OCI-LY3 (cell line): ENCODE data around the gene AGBL4.

ENCODE experiments used
- H2AFZ ChIP-seq: fragments of 200-600, 300-600 bp; shearing (Covaris generic); 2 replicates; pipeline ENCODE4 v1.6.0; 2014; ENCODE audit warnings: antibody characterized with exemption, low read depth, low read length
- H3K27ac ChIP-seq: fragments of 200-600, 300-600 bp; sonication (generic); 2 replicates; pipeline ENCODE4 v1.5.1; 2014; ENCODE audit warnings: mild to moderate bottlenecking, low read length, moderate library complexity, mixed read lengths
- H3K27me3 ChIP-seq: fragments of 200-600, 300-600 bp; sonication (generic); 2 replicates; pipeline ENCODE4 v1.6.1; 2014; ENCODE audit warnings: low read depth, low read length, mixed read lengths
- H3K36me3 ChIP-seq: fragments of 200-600, 300-600 bp; sonication (generic); replicated peaks from 2 replicates; pipeline ENCODE3; 2014; ENCODE audit warnings: low read depth, low read length, mixed read lengths
- H3K4me1 ChIP-seq: fragments of 300-600, 200-600 bp; sonication (generic); 2 replicates; pipeline ENCODE4 v1.6.1; 2014; ENCODE audit warnings: low read length, mixed read lengths
- H3K4me2 ChIP-seq: fragments of 200-600, 300-600 bp; sonication (generic); 2 replicates; pipeline ENCODE4 v1.6.1; 2014; ENCODE audit warnings: low read length, mixed read lengths
- H3K4me3 ChIP-seq: fragments of 300-600, 200-600 bp; sonication (generic); 2 replicates; pipeline ENCODE4 v1.5.1; 2014; ENCODE audit warnings: antibody characterized with exemption, mild to moderate bottlenecking, low read length, moderate library complexity
- H3K79me2 ChIP-seq: fragments of 300-600, 200-600 bp; shearing (Covaris generic); 2 replicates; pipeline ENCODE4 v1.6.1; 2014; ENCODE audit warnings: mild to moderate bottlenecking, low read length, mixed read lengths
- H3K9ac ChIP-seq: fragments of 300-600, 200-600 bp; shearing (Covaris generic); 2 replicates; pipeline ENCODE4 v1.6.0; 2014; ENCODE audit warnings: mild to moderate bottlenecking, low read length, moderate library complexity
- H3K9me3 ChIP-seq: fragments of 200-600, 300-600 bp; shearing (Covaris generic); 2 replicates; pipeline ENCODE4 v1.6.1; 2014; ENCODE audit warnings: low read length, mixed read lengths; ENCODE audit not compliant: insufficient read depth
- H4K20me1 ChIP-seq: fragments of 200-600, 300-600 bp; sonication (generic); 2 replicates; pipeline ENCODE4 v1.6.1; 2016; ENCODE audit warnings: low read length, mixed read lengths; ENCODE audit not compliant: insufficient read depth
- CTCF ChIP-seq: fragments of 200-600, 300-600 bp; sonication (generic); IDR thresholded peaks from 2 replicates; pipeline ENCODE4 v1.5.1; 2014; ENCODE audit warnings: antibody characterized with exemption, low read length, low read depth
- EZH2phosphoT487 ChIP-seq: fragments of 200-600 bp; shearing (Covaris generic); IDR thresholded peaks from 2 replicates; pipeline ENCODE4 v1.6.1; 2018; ENCODE audit warnings: antibody characterized with exemption, mixed run types, low read depth

Gene AGBL4

GRCh38 chr1:48923116-48923515, 1100.6 kb downstream of the AGBL4 start:
- Histone ChIP-seq H3K9me3 (no peaks in the 10 kb centered on the region), H3K9ac (no peak overlapping the region), H4K20me1 (no peaks in the 10 kb centered on the region), H3K4me2 (no peak overlapping the region), H3K4me3 (no peak overlapping the region), H3K27me3 (no peaks in the 10 kb centered on the region), H3K36me3 (no peaks in the 10 kb centered on the region), H2AFZ (no peak overlapping the region), H3K4me1 (no peaks in the 10 kb centered on the region), H3K27ac (no peak overlapping the region), H3K79me2 (no peaks in the 10 kb centered on the region)
- no peak for TF ChIP-seq CTCF
- no peak for TF ChIP-seq EZH2phosphoT487

- Histone ChIP-seq H3K79me2 (no peaks in the 10 kb centered on the region), H4K20me1 (no peaks in the 10 kb centered on the region), H3K9me3 (no peaks in the 10 kb centered on the region), H3K4me2 (no peak overlapping the region), H3K4me3 (no peak overlapping the region), H3K27ac (no peak overlapping the region), H3K27me3 (no peaks in the 10 kb centered on the region), H3K9ac (no peak overlapping the region), H3K36me3 (no peaks in the 10 kb centered on the region), H3K4me1 (no peaks in the 10 kb centered on the region; the same call in 1 of the 2 replicates), H2AFZ (no peak overlapping the region)
- TF ChIP-seq CTCF (no peak), EZH2phosphoT487 (no peak)
Observed at GRCh38 chr1:48920851-48921250, 1102.9 kb downstream of the AGBL4 start.

DNA sequence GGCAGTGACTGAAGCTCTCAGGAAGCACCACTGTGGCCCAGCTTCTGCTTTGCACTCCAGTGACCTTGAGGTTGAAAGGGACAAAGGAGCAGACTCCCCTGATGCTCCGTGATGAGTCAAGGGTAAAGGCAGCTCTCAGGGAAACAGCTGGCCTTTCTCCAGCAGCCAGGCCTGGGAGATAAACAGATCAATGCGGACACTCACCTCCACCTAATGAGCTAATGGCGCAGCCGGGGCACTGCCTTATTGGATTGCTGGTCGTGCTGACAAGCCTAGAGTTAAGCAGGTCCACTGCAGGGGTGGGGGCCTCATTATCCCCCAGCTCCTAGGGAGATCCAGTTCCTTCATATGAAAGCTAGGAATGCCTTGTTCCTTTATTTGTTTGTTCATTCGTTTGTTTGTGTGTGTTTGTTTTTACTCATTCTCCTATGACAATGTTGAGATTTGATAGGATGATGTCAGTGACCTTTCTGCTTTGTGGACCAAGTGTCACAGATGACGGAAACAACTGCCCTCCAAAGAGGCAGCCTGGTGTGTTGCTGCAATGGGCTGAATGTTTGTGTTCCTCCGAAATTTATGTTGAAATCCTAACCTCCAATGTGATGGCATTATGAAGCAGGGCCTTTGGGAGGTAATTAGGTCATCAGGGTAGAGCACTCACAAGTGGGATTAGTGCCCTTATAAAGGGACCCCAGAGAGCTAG, 1105.7 kb downstream of the AGBL4 start:
- no peak overlapping the region for H3K4me2 ChIP-seq
- TF ChIP-seq EZH2phosphoT487, result no peak
- TF ChIP-seq CTCF, result no peak

GRCh38 chr1:48917070-48917454, 1106.7 kb downstream of the AGBL4 start:
- no peak overlapping the region for H3K27ac ChIP-seq
- no peaks in the 10 kb centered on the region for H4K20me1 ChIP-seq
- H2AFZ ChIP-seq, result no peak overlapping the region
- H3K27me3 ChIP-seq, result no peaks in the 10 kb centered on the region; the same call in 1 of the 2 replicates
- no peaks in the 10 kb centered on the region for H3K9me3 ChIP-seq
- H3K4me1 ChIP-seq, result no peaks in the 10 kb centered on the region; the same call in 1 of the 2 replicates
- no peak overlapping the region for H3K4me2 ChIP-seq
- H3K36me3 ChIP-seq, result no peaks in the 10 kb centered on the region
- H3K79me2 ChIP-seq, result no peaks in the 10 kb centered on the region
- no peak overlapping the region for H3K4me3 ChIP-seq
- no peak overlapping the region for H3K9ac ChIP-seq
- no peak for TF ChIP-seq CTCF
- no peak for TF ChIP-seq EZH2phosphoT487

More for the DNA sequence above, 1105.7 kb downstream of the AGBL4 start:
- Histone ChIP-seq H3K27me3 (no peaks in the 10 kb centered on the region; the same call in 1 of the 2 replicates), H3K36me3 (no peaks in the 10 kb centered on the region), H3K4me1 (no peaks in the 10 kb centered on the region; the same call in 1 of the 2 replicates), H3K9ac (no peak overlapping the region), H3K9me3 (no peaks in the 10 kb centered on the region), H4K20me1 (no peaks in the 10 kb centered on the region), H3K27ac (no peak overlapping the region), H2AFZ (no peak overlapping the region), H3K4me3 (no peak overlapping the region), H3K79me2 (no peaks in the 10 kb centered on the region)
